HL-60/S4 (cell line): ENCODE data around the gene OR52N4.
"Not testable (repeated sequence)": the region's sequence is repeated elsewhere in the genome, so short reads cannot be mapped to it uniquely, and the experiment has no call there.

Experiments used
- in situ Hi-C: fragments of 300-500 bp; cut with MboI; formaldehyde crosslinking; loops from 2 replicates; pipeline ENCODE4 v1.14.3; 2022; ENCODE audit warnings: low sequenced_read_pairs

Gene OR52N4

GRCh38 chr11:5753943-5754342 lies at the start of gene OR52N4:
OR52N4 (plus strand) TSS chr11:5754243; CDS start chr11:5754741, 498 bp downstream.
- in situ Hi-C loops: no loop called here

- in situ Hi-C loops: no loop called here
Measured at GRCh38 chr11:5705688-5706087, 48.4 kb upstream of the OR52N4 start.

GRCh38 chr11:5712507-5712906 lies 41.5 kb upstream of the OR52N4 start:
- in situ Hi-C loops: no loop called here

- in situ Hi-C loops: no loop called here
Measured at GRCh38 chr11:5713695-5714094, 40.3 kb upstream of the OR52N4 start.

- in situ Hi-C loops: not testable (repeated sequence)
Measured at GRCh38 chr11:5716518-5716917, 37.5 kb upstream of the OR52N4 start.

- in situ Hi-C loops: no loop called here
Measured at GRCh38 chr11:5719703-5720495, 34.1 kb upstream of the OR52N4 start.

- in situ Hi-C loops: no loop called here
Measured at GRCh38 chr11:5722622-5723021, 31.4 kb upstream of the OR52N4 start.

- in situ Hi-C loops: no loop called here
Measured at GRCh38 chr11:5726351-5726750, 27.7 kb upstream of the OR52N4 start.

- in situ Hi-C loops: no loop called here
Measured at GRCh38 chr11:5727691-5728090, 26.4 kb upstream of the OR52N4 start.

- in situ Hi-C loops: no loop called here
Measured at GRCh38 chr11:5736396-5736795, 17.6 kb upstream of the OR52N4 start, which contains the start of gene OR56B1. OR56B1 (plus strand) TSS chr11:5736448; CDS start chr11:5736517, 69 bp downstream.

GRCh38 chr11:5737091-5737490 lies 17.0 kb upstream of the OR52N4 start:
- in situ Hi-C loops: no loop called here

GRCh38 chr11:5737670-5738392 lies 16.2 kb upstream of the OR52N4 start:
- in situ Hi-C loops: no loop called here

GRCh38 chr11:5738431-5738830 lies 15.6 kb upstream of the OR52N4 start:
- in situ Hi-C loops: no loop called here

GRCh38 chr11:5746614-5747013 lies 7.4 kb upstream of the OR52N4 start:
- in situ Hi-C loops: no loop called here

GRCh38 chr11:5749836-5750235 lies 4.2 kb upstream of the OR52N4 start:
- in situ Hi-C loops: no loop called here

- in situ Hi-C loops: no loop called here
Measured at GRCh38 chr11:5767056-5767455, 13.0 kb downstream of the OR52N4 start.

- in situ Hi-C loops: no loop called here
Measured at GRCh38 chr11:5783255-5783654, 29.2 kb downstream of the OR52N4 start, which contains the start of gene OR52N5. OR52N5 (minus strand) TSS chr11:5783355; CDS start chr11:5778634, 4,721 bp downstream.

GRCh38 chr11:5791165-5791564 lies 37.1 kb downstream of the OR52N4 start, which contains the start of gene OR52N1:
OR52N1 (minus strand) TSS chr11:5791265; CDS start chr11:5788816, 2,449 bp downstream.
- in situ Hi-C loops: no loop called here

GRCh38 chr11:5796541-5796940 lies 42.5 kb downstream of the OR52N4 start:
- in situ Hi-C loops: no loop called here

- in situ Hi-C loops: no loop called here
Measured at GRCh38 chr11:5803982-5804381, 49.9 kb downstream of the OR52N4 start.
